HG03460 (cell line): ENCODE results near the gene TRPM1.

Experiments used
- ATAC-seq: cut with Tn5 transposase; IDR thresholded peaks from one replicate; pipeline ENCODE4 v1.9.1; 2021; ENCODE audit not compliant: unreplicated experiment

Gene TRPM1

DNA sequence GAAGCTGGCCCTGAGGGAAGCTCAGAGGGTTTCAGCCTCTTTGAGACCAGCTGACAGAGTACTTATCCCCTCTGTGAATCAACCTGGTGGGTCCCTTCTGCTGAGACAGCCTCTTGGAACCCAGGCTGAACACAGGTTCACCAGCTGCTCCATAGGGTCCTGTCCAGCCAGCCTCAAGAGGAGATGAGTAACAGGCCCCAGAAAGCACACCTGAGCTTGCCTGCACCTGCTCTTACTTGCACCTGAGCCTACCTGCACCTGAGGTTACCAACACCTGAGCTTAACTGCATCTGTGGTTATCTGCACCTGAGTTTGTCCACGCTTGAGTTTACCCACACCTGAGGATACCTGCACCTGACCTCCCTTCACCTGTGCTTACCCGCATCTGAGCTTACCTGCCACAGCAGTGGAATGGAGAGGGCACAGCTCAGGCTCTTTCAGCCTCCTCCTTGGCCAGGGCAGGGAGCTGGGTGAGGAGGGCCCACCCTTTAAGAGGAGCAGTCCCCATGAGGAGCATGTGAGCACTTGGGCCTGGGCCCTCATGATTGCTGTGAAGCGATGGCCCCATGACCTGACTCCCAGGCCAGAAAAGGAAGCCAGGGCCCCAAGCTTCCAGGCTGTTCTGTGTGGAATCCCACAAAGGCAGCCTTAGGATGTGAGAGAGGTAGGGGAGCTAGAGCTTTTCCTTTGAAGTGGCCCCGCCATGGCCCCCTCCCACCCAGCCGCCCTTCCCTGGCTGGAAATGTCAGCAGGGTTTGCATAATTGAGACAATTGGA is at the start of gene TRPM1:
Gene TRPM1 (minus strand): TSS at position 464 of the 777 bp plus-strand sequence. CDS start 20,370 bp downstream, outside the sequence.
- no peak for ATAC-seq

DNA sequence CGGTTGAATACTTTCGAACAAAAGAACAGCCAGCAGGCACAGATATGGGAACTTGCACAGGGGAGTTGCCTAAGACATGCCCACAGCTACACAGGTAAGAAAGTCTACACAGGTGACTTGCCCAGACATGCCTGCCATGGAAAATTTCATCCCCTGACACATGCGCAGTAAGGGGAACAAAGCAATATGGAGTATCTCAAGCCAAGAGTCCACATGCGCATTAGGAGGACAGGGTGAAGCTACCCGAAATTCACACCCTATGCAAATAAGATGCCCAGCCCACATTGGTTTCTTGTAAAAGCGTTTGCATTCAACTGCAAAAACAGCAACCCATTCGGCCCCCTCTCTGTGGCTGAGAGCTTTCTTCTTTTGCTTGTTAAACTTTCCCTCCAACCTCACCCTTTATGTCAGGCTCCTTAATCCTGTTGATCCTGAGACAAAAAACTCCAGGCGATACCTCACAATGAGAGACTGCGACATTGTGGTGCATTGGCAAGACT is 49.3 kb upstream of the TRPM1 start:
- ATAC-seq: no peak

DNA sequence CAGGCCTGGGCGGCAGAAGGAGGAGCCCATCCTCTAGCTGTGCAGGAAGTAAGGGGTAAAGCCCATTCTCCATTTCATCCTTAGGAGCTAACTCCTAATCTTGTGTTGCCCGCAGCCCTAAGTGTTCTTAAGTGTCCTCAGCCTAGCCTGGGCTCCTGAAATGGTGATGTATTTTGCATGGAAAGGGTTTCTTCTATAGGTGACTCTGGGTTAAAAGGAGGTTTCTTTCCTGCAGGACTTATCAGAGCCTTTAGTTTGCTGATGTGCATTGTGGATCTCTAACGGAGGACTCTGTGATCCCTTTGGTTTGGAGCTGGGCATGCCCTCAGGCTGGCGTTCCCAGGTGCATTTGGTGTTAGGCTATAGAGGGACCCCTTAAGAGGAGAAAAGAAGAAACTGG is 48.5 kb upstream of the TRPM1 start:
- no peak for ATAC-seq

DNA sequence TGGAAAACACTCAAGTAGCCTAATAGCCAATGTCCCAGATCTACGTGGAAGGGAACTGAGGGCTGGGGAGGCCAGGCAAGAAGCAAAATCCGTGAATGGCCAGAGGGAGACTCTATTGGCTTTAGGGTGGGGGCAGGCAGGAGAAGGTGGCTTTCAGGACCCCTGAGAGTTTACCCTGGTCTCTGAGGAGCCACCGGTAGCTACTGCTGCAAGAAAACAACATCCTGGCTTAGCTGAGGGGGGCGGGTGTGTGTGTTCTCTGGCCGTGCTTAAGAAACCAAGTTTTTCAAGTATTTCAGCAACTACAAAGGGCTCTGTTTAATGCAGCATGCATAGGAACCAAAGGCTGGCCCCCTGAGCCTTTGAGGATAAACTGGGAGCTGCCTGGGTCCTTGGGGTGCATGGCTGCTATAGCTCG is 47.6 kb upstream of the TRPM1 start:
- no peak for ATAC-seq

DNA sequence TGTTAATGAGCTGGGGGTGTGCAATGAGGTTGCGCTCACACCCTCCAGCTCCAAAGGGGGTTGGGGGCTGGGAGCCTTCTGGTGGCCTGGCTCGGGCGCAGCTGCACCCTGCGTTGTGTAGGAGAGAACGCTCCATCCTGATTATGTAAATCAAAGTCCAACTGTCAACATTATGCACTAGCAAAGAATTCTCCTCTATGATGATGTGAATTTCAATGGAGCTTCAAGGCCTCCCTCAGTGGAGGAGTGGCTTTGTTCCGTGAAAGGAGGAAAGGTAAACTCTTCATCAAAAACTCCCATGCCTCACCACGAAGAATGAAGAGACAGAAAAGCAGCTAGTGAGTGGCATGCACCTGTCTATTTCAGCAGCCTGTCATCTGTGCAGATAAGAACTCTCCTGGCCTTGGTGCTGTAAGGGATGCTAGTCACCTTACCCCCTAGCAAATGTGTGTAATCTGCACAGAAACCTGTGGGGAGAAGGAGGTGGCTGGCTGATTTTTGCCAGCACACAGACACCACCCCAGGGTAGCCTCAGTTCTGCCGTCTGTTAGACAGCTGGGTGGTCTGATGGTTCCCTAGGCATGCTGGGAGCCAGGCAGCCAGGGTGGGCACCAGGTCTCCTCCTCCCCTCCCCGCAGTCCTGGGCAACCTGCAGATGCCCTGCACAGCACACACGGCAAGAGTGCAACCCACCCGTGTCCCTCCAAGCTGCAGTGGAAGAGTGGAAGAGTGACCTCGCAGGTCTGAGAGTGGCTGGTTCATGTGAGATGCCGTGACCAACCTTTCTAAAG is 47.0 kb upstream of the TRPM1 start:
- ATAC-seq: no peak

DNA sequence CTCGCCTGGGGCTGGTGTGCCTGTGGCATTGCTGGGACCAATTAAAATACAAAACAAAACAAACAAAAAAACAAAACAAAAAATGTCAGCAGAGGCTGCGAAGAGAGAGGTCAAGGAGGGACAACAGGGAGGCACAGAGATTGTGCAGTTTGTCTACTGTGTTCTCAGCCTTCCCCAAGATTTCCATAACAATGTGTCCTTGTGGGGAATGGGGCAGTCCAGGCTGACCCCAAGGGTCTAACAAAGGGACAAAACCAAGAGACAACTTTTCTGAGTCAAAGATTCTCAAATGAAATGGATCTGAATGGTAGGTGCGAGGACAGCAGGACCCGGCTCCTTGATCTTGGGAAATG is 46.4 kb upstream of the TRPM1 start:
- no peak for ATAC-seq

DNA sequence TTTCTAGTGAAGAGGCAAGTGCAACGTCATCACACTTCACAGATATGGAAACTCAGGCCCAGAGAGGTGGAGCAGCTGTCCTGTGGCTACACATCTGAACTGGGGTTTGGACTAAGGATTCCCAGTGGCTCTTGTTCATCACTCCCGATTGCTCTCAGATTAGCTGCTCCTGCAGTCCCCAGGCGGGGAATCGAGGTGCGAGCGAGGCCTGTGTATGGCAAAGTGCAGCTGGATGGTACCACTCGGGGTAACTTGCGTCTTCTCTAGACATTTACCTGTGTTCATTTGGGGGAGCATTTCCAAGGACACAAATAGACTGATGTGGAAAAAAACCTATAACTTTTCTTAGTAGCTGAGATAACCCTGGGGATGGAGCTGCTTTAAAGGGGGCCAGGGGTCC is 45.9 kb upstream of the TRPM1 start:
- ATAC-seq: no peak

DNA sequence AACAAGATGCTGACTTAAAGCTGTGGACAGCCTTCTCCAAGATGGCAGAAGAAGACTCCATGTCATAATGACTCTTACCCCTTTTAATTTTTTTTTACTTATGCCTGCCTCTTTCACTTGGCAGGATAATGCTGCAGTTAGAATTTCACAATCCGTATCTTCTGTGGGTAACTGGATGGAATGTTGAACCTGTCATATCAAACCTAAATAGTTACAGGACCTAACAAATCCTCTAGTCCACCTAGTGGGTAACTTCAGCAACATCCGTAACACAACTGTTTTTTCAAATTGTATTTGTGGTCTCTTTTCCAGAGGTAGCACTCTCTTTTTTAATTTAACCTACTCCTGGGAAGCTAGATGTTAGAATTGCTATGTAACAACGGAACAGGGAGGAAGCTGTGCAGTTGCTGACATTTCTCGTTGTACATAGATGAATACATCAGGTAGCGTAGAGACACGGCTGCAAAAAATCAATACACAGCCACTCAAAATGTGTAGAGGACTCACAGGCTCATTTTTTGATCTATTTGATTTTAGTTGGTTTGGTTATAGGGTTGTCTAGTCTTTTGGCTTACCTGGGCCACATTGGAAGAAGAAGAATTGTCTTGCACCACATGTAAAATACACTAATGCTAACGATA is 43.9 kb upstream of the TRPM1 start:
- ATAC-seq: no peak

DNA sequence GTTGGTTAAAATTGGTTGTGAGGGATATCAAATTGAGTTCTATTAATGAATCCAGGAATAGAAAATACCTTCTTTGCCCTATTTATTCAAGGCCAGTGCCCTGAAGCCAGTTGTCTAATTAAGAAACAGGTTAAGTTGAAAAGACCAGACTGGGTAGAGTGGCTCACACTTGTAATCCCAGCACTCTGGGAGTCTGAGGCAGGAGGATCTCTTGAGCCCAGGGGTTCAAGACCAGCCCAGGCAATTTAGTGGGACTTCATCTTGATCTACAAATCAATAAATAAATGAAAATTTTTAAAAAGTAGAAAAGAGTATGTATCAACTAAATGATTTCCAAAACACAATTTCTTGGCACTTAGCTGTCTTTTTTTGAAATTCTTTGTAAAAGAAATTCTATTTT is 40.3 kb upstream of the TRPM1 start:
- ATAC-seq: no peak

DNA sequence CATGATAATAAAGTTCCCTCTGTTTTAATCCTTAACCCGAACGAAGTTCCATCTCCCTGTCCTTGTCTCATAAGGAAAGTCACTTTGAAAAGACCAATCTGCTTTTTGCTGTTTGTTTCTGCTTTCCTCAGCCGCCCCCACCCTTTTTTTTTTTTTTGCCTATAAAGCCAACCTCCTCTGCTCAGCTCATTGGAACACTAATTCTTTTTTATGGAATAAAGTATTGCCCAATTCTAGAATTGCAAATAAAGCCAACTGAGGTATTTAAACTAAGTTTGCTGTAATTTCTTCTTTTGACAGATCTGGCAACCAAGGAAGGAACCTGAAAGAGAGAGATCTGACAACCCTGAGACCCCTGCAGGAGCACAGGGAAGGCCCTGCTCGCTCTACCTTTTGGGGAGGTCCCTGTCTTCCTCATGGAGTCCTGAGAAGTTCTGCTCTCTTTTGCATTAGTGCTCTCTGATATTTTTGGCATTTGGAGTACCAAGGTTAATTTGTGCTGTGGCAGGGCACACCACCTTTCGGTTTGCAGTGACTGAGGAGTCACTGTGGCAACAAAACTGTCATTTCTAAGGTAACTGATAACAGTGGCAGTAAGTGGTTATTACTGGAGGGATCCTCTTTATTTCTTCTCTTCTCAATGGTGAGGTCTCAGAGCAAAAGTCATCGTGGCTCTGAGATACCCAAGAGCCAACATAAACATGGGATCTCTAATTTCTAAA is 35.2 kb upstream of the TRPM1 start:
- ATAC-seq: no peak

DNA sequence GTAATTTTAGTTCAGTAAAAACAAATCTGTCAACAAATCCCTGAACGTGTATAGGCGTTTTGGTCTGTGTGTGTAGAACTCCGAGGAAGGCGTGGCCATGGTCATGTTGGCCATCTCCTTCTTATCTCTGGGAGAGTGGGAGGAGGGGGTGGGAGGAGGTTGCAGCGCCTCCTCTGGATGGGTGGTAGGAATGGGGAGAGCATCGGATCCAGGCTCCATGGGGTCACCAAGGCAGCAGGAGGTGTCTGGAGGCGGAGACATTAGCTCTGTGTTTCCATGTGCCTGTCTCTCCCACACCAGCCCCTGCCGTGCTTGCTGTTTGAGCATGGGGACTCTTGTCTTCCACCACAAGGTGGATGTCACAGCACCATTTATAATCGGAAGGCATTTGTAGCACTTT is 34.5 kb upstream of the TRPM1 start:
- ATAC-seq: no peak

DNA sequence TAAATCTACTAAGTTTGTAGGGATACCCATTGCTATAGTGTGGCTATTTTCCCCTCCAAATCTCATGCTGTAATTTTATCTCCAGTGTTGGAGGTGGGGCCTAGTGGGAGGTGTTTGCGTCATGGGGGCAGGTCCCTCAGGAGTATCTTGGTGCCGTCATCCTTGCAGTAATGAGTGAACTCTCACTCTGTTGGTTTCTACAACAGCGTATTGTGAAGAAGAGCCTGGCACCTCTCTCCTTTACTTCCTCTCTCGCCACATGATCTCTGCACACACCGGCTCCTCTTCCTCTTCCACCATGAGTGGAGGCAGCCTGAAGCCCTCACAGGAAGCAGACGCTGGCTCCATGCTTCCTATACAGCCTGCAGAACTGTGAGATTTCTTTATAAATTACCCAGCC is 34.0 kb upstream of the TRPM1 start:
- no peak for ATAC-seq

DNA sequence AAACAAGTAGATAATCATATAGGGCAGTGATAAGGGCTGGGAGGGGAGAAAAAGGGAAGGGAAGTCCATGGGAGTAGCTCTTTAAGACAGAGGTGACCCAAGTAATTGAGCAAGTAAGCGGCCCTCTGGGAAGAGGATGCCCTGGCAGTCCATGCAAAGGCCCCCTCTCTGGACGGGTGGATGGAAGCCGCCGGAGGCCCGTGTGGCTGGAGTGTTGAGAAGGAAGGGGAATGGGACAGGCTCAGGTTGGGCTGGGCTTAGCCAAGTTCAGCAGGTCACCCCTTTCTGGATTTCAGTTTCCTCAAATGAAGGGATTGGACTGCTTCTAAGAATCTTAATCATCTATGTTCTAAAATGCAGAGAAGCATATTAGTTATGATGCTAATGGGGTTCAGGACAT is 32.4 kb upstream of the TRPM1 start:
- no peak for ATAC-seq

DNA sequence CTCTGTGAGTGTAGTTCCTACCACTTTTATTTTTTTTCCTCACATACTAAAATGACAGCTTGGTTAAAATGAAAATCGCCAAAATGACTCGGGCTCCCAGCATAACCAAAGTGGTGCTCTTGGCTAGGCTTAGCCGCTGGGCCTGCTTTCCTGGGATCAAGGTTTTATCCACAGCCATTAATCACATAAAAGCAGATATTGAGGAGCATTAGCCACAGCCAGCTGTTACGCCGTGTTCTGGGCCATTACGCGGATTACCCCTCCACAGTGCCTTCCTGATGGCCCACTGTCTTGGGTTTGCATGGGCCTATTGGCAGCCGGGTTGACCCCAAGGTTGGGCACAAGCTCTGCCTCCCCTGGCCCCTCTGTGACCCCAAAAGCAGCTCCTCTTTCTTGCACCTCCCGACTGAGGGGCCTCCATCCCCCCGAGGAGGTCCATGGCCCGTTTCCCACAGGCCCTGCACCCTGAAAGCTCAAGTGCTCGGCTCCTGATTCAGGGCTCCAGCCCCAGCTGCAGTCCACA is 30.4 kb upstream of the TRPM1 start:
- no peak for ATAC-seq

DNA sequence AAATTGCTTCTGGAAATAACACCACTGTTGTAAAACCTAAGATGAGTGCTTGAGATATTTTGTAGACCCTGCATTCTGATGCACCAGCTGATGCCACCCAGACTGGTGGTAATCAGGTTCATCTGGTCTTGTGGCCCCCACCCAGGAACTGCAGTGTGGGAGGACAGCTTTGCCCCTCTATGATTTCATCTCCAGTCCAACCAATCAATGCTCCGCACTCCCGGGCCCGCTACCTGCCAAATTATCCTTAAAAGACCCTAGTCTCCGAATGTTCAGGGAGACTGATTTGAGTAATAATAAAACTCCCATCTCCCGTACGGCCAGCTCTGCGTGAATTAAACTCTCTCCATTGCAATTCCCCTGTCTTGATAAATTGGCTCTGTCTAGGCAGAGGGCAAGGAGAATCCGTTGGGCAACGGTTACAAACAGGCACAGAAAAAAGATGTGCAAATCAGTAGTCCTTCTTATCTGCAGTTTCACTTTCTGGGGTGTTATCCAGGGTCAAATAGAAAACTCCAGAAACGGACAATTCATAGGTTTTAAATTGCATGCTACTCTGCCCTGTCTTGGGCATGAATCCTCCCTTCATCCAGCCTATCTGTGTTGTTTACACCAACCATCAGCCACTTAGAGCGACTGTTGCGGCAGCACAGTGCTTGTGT is 29.2 kb upstream of the TRPM1 start:
- ATAC-seq: no peak

DNA sequence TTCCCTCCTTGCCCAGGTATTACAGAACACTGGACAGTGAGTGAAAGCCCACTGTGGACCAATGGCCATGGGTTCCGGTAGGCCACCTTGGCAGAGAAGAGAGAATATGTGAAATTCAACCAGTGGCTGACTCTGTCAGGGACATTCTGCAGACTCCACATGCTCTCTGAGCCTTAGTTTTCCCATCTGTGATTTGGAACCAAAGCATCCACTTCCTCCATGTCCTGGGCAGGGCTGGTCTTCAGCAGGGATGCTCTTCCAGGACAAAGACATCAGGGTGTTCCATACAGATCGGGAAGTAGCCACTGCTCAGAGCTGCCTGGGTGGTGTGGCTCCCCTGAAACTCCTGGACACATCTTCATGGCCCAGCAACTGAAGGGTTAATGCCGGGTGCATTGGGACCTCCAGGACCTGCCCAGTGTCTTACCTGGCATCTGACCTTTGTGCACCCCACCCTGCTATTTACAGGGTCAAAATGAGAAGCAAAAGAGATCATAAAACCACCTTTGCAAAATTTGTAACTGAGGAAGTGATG is 28.3 kb upstream of the TRPM1 start:
- no peak for ATAC-seq

DNA sequence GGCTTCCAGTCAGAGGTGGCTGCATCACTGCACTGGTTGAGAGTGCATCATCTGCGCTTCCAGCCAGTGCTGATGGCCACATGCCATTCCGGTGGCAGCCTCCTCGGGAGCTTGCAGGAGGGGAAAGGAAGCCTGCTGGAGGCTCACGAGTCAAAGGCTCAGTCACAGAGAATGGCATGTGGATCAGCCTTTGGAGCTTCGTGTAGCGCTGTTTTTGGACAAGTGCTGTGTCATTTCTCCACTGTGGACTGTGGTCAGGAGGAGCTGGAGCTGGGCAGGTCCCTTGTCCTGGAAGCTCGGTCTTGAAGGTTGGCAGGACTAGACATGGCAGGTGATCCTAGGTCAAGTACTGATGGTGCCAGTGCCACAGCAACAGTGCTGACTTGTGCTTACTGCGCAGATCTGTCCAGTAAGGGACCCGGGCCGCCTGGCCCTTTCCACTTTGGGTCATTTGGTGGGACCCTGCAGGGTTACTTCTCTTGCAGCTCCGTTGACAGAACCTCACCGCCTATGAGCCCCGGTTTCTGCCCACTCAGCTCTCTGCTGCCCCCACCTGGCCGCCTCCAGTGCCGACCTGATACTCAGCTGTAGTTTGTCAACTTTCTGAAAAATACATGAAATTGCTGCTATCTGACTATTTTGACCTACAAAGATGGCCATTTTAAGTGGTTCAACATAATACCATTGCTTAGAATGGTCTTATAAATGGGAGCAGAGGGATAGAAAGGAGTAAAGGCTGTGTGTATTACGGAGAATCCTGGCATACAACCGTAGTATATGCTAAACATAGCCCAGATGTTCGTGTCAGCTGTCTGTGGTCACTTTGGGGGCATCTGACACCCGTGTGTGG is 27.6 kb upstream of the TRPM1 start:
- no peak for ATAC-seq

DNA sequence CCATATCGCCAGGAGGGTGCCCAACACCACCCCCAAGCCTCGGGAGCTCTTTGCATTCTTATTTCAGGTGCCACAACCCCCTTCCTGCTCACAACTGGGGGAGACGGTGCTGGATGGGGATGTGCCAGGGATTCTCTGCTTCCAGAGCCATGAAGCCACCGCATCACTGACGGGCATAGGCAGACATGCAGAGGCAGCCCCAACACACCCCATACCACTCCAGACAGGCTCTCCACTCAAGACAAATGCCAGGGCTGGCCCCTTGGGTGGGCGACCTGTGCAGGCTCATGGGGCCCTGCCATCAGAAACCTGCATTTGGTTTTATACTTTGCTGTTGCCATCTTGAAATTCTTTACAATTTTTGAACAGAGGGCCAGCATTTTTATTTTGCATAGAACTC is 27.0 kb upstream of the TRPM1 start:
- ATAC-seq: no peak

DNA sequence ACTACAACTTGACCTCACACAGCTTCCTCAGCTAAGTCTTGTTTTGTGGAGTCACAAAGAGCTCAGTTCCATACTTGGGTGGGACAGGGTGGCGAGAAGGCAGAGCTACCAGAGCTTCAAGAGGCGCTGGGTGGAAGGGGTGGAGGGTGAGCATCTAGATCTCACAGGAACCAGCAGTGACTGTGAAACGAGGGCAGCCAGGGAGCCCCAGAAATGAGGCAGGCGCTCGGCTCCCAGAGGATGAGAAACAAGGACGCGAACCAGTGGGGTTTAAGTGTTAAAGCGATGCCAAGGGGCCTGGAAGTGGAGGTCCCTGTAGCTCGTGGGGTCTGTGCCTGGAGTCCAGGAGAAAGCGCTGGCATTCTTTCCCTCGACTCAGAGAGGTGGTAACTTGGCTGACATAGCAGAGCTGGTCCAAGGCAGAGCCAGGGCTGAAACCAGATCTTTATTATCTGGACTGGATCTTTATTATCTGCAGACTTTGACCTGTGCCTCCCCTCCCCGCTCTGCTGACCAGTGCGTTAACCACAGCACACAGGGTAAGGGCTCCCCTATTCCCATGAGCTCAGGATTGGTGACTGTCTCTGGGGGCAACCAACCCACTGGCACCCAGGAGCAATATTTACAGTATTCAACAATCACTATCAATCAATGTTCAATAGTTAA is 26.2 kb upstream of the TRPM1 start:
- no peak for ATAC-seq
